Activated gamma-delta T cell treated with Interleukin-2 at 50 U/mL for 16 hours (primary cell): ENCODE results near the gene ASRGL1.

Source experiments
- DNase-seq: peaks from one replicate; pipeline ENCODE4 v3.0.0-alpha.2; 2020

ASRGL1 gene

DNA sequence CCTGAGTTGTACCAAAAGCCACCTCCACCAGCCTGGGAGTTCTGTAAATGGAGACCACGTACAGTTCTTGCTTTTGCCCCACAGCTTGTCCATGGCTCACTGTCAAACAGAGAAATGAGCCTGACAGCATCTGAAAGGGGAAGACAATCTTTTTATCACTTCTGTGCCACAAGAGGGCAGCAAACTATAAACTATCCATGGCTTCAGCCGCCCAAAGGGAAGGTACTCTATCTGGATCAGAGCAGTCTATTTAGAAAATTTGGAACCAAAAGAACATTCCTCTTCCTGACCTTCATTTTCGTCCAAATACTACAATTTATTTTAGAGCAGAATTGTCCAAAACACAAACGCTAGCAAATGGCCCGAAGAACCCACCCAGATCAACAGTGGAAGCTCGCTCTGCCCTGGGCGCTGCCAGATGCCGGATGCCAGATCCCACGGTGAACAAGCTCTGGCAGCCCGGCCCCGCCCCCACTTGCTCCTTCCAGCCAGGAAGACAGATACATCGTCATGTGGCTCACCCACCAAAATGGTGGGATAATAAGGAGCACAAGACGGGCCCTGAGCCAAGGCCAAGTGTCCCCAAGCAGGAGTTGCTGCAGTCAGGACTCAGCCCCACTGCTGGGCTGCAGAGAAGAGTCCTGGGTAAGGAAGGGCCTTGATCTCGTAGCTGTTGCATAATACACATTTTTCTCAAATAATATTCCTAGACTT lies 57.7 kb downstream of the ASRGL1 start:
- DNase-seq, result peak; percentile 45

DNA sequence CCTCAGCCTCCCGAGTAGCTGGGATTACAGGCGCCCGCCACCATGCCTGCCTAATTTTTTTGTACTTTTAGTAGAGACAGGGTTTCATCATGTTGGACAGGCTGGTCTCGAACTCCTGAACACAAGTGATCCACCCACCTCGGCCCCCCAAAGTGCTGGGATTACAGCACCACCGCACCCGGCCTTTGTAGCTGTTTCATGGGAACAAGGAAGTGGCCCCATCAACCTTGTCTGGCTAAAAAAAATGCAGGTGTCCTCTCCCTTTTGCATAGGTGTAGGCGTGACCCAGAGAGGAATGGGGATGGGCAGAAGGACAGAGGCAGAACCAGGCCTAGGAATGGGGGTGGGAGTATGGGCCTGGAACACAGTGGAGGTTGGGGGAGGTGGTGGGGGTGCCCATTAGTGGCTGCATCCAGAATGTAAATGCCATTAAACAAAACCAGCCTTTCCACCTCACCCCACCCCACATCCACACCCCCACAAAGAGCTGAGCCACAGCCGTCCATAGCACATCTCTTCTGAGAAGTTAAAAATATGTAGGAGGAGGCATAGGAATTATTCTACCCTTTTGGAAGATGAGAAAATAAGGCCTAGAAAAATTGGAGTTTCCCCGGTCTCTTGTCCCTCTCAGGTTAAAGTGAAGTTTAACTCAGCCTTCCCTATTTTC lies 58.8 kb downstream of the ASRGL1 start:
- DNase-seq, result no peak

DNA sequence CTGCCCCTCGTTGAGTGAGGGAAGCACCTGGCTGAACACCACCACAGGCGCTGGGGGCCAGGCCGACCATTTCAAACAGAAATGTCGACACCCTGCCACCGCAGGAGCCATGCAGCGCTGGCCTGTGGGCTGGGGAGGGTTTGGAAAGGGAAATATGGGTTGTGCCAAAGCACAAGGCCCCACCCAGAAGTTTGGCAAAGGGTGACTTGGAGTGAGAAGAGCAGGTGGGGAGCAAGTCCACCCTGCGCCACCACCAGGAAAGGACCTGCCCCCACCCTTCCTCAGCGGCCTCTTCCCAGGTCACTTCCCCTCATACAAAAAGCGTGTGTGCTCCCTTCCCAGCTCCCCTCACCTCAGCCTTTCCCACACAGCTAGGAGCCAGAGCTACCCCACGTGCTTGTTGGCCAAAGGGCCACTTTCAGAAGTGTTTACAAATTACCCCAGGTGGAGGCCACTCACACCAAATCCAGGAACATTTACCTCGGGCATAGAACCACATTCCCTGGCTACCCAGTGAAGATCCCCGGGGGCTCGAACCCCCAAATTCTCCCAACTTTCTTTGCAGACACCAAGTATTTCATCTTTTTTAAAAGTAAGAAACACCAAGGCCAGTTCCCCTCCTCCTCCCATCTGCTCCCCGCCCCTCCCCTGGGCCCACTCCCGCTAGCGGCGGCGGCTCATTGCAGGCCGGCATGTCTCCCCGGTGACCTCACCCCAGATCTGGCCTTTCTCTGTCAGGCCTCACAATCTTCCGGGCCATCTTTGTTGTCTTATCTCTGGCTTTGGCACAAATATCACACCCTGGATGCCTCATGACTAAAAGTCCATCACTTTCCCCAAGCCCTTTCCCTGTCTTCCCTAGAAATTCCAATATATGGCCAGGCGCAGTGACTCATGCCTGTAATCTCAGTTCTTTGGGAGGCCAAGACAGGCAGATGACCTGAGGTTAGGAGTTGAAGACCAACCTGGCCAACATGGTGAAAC lies 61.1 kb downstream of the ASRGL1 start:
- no peak for DNase-seq

DNA sequence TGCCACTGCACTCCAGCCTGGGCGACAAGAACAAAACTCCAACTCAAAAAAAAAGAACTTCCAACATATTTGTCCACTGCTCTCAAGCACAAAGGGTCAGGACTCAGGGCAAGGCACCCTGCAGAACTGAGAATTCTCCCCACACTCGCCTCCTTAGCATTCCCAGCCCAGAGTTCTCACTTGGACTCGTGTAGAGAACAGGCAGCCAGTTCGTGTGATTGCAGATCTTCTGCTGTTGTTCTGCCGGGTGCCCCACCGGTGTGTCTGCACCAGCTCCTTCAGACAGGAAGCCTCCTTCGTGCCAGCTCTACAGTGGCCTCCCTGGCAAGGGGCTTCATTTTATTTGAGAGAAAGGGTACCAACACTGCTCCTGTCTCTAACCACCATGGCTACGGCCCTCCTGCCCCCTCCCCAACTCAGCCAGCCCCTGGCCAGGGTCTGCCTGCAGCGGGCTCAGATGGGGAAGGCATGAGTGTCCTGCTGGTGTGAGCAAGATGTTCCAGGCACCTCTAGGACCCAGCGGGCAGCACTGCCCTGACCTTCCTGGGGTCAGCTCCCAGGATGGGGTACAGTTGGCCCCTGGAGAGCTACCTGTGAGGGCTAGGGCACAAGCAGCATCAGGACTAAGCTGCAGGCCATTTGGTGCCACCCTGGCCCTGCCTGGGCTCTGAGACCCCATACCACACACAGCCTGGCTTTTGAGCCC lies 62.1 kb downstream of the ASRGL1 start:
- DNase-seq, result no peak

DNA sequence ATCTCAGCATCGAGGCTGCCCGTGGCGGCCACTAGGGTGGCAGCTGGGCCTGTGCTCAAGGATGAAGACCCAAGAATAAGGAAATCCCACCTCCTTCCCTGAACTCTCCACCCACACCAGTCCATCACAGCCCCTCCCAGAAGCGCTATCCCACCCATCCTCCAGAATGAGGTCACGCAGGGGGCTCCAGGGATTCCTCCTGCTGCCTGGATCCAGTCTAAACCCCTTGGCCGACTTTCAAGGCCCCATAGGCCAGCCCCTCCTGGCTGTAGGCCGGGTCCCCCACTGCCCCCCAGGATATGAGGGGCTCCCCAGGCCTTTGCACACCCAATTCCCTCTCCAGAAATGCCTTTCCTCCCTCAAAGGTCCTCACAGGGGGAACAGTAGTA lies 62.6 kb downstream of the ASRGL1 start:
- DNase-seq, result no peak

DNA sequence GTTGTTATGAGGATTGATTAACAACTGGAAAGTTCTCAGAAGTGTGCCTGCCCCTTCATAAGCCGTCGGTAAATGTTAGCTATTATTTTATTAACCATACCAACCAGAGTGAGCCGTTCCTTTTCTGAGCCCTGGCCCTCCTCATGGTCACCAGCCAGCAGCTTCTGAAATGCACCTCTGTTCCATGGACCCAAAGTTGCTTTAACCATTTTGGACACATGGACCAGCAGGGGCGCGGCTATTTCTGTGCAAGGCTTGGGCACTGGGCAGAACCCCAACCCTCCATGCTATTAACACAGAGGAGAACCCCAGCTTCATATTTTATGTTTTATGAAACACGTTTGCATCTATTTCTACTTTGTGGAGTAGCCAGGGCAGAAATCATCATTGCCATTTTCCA lies 63.0 kb downstream of the ASRGL1 start:
- no peak for DNase-seq

DNA sequence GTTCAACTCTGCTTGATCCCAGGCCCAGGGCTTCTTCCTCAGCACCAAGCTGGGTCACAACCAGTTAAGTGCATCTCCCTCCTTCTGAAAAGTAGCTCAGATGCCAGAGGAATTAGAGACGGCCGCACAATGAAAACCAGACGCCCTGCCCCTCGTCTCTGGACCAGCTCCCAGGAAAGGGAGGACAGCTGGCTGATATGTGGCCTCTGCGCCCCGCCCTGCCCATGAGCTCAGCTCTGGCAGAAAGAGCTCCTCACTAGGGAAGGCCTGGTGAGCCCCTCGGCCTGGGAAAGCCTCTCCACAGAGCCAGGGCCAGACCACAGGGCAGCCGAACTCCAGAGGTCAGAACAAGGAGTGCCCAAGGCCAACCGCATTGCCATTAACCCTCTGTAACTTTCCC lies 63.5 kb downstream of the ASRGL1 start:
- no peak for DNase-seq

DNA sequence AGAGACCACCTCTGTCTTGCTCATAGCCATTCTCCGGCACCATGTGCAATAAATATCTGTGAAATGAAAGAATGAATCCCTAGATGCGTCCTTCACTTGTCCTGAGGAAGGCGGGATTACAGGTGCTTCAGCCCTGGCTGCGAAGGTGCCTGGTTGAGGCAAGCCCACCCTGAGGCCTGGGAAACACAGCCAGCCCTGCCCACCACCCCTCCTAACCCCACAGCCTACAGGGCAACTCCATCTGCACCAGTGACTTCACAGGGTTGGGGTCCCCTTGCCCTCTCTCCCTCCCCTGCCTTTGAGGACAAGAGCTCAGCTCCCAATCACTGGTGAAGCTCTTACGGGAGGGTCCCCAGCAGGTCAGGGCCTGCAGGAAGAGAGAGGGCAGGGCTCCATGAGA lies 64.1 kb downstream of the ASRGL1 start:
- DNase-seq, result no peak

DNA sequence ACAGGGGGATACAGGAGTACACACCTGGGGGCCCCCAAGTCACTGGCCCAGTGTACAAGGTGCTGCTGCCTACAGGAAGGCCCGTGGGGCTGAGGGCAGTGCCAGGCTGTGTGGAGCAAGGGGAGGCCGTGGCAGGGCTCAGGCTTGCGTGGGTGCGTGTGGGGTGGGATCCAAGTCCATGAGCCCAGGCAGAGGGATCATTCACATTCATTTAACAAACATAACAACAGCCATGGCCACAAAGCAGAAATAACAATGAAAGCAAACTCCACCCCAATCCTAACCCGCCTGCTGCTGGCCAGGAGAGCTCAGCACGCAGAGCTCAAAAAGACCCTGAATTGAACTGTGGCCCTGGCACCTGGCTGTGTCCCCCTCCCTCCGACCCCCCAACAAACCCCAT lies 64.6 kb downstream of the ASRGL1 start:
- no peak for DNase-seq

DNA sequence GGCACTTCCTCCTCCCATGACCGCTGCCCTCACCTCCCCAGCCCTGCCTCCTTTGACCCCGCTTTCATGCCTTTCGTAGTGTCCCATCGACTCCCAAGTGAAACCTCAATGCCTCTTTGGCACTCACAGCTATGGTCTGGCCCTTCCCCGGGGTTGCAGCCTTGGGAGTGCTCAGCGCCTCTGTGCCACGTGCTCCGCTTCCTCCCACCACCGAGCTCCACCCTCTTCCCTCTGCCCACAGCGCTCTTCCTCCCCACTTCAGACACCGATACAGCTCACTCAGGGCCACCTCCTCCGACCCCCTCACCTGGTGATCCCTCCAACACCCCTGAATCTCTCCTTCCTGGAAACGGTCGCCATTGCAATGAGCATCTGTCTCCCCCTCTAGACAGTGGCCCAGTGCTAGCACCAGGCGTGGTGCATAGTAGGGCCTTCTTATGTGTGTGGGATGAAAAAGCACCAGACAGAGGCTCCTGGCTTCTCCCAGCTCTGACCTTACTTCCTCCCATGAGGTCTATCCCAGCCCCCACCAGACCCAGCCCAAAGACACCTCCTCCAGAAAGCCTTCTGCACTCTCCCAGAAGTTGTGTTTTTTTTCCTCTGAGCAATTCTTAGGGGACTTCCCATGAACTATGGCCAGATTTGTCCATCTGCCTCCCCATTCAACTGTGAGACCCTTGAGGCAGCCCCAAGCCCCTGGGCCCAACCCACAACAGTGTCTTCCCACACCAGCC lies 65.1 kb downstream of the ASRGL1 start:
- DNase-seq, result peak; percentile 36

DNA sequence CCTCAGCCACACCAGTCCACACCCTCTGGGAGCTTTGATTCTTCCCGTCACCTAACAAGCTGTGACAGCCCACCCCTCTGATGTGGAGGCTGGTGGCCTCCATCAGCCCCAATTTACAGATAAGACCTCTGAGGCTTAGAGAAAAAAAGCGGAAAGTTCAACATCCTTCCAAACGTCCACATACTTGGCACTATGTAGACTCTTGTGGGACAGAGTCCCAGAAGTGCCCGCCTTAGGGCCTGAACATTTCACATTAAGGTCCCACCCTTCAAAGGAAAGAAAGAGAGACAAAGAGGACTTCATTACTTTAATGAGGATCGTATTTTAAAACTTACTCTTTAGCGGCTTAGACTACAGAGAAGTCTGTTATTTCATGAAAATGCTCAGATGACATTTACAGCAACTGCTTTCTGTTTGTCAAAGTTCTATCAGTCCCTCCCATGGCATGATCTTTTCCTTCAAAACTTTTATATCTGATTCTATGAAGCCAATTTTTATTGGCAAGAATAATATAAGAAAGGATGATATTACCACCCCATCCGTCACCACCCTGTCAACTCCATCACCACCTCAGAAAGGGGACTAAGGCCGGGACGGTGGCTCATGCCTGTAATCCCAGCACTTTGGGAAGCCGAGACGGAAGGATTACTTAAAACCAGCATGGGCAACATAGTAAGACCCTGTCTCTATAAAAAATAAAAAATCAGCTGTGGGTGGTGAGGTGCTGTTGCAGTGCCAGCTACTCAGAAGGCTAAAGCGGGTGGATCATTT lies 65.9 kb downstream of the ASRGL1 start:
- no peak for DNase-seq

DNA sequence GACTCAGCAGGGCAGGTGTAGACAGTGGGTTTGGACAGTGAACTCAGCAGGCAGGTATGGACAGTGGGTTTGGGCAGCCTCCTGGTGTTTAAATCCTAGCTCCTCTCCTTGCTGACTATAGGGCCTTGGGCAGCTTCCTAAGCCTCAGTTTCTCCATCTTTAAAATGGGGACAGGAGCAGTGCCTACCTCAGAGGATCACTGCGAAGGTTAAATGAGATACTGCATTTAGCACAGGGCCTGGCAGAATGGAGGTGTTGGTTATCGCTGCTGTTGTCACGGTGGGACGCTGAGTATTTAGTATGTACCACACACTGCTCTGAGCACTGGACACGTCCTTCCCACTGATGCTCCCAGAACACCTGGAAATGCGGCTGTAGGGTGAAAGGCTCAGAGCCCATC lies 67.2 kb downstream of the ASRGL1 start:
- no peak for DNase-seq

DNA sequence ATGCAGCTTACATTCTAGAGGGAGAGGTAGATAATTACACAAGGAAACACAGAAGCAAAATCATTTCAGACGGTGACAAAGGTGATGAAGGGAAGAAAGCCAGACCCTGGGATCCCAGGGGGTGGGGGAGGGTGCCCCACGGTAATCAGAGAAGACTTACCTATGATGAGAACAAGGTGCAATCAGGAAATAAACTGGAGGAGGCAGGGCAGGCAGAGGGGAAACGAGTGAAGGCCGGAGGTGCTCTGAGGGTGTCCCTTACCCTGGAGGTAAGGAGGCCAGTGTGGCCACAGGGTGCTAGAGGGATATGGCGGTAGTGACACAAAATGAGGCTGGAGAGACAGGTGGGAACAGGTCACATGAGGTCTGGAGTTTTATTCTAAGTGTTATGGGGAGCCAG lies 67.7 kb downstream of the ASRGL1 start:
- DNase-seq, result no peak

DNA sequence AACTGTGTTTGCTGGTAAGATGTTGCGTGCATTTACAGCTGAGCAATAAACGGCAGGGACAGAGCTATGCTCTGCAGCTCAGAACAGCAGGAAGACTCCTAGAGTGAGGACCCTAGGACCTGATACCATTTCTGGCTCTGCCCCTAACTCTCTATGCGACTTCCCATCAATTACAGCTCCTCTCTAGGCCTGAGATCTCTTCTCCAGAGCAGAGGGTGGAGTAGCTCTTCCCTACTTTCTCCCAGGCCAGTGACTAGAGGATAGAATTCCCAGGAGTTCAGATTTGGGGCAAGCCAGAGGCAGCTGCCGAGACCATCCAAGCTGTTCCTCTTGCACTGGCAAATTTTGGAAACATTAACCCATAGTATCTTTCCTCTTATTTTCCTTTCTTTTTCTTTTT lies 68.8 kb downstream of the ASRGL1 start:
- no peak for DNase-seq

DNA sequence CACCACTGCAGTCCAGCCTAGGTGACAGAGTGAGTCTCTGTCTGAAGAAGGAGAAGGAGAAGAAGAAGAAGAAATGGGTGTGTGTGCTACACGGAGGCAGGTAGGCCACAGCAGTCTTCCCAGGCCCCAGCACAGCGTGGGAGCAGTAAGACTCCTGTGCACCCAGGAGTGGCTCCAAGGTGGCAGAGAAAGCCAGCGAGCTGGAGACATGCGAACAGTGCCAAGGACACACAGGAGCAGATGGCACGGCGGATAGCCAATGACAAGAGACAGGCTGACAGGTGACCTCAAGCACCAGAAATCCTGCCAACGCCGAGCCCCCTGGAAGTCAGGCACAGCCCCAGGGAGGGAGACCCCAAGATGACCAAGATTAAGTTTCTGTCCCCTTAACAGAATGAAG lies 72.6 kb downstream of the ASRGL1 start:
- DNase-seq, result no peak

DNA sequence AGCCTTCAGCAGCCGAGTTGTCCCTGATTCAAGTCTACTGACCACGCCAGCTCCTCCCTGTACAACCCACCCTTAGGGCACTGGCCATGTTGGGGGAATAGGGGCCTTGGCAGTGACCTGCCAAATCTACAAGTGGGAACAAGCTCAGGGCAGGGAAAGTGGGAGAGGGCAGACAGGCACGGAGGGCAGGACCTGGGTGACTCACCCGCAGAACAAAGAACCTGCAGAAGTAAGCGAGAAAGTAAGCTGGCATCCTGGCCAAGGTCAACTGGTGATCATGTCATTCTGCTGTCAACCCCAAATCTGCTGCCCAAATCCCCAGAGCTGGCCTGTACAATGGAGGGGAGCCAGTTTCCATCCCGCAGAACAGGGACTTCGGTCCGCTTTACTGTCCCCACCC lies 73.7 kb downstream of the ASRGL1 start:
- no peak for DNase-seq

DNA sequence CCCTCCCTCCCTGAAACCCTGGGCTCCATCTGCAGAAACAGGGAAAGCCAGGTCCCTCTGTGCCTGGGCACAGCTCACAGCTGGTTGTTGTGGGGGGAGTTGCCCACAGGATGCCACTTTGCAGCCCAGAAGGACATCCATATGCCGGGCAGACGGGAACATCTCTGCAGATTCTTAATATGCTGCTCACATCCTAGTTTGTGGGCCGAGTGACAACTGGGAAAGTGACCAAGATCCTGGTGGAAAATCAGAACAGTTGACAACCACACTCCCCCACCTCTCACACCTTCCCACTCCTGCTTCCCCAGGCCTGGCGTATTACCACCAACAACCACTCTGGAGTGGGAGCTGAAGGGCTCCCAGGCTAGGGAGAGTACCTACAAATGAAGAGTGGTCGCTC lies 74.3 kb downstream of the ASRGL1 start:
- DNase-seq, result no peak

DNA sequence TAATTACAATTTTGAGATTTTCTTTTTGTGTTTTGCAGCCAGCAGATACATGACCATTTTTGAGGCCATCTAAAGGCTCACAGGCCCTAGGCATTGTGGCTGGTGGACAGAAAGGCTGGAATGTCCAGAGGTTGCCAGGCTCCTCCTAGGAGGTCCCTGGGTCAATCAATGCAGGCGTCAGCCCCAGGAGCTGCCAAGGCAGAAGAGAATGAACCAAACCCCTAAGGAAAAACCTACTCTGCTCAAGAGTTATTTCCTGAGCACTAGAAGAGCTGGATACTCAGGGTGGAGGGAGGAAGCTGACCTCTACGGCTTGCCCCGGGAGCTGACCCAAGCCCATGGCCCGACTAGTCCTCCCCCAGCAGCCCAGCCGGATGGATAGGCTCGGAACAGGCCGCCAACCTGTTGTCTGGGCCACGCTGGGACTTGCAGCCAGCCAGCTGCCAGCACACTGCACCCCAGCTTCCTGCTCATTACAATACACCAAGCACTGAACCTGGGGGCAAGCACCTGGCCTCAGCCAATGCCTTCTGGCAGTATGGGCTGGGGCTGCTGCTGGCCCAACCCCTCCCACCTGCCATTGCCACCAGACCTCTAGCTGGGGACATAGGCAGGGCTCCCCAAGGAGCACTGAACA lies 75.9 kb downstream of the ASRGL1 start:
- no peak for DNase-seq

DNA sequence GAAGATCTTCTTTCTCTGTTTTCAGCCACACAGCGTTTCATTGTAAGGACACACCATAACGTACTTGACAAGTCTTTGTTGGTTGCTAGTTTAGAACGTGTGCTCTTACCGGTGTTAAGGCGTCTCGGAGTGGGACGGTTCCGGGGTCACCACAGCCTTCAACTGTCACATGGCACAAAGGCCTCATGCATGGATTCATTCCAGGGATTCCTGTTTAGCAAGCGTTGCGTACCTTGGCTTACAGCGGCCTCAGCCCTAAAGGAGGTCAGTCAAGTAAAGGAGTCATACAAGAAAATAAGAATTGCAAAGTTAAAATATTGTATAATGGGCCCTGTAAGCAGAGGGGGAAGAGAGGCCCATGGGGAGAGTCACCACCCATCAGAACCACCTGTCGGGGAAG lies 79.3 kb downstream of the ASRGL1 start:
- no peak for DNase-seq

DNA sequence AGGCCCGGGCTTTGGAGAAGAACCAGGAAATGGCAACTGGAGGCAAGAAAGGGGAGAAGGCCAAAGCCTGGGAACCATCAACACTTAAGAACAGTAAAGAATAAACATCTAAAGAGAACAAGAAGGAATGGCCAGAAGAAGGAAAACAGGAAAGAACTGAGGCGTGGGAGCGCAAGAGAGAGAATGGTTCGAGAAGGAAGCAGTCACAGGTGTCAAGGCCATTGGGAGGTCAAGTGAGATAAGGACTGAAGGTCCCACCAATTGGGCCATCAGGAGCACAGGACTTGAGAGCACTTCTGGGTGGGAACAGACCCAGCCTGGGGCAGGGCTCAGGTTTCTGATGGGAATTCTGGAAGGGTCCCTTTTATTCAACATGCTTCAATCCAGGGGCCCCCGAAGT lies 80.9 kb downstream of the ASRGL1 start:
- no peak for DNase-seq

DNA sequence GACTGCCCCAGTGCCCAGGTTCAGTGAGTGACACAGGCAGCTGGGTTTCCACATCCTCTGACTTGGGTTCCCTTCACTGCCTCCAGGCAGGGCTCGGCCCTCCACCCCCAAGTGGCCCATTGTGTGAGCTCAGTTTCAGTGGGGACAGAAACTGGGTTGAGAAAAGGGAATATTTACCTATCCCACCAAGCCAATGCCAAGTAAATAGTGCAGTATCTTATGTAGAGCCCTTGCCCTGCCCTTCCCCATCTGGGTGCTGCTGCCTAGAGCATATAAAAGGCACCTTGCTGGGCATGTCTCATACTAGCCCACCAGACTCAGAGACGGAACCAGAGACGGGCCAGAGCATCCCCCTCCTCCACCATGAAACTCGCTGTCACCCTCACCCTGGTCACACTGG lies 81.5 kb downstream of the ASRGL1 start, which contains the start of gene SCGB1A1:
TSS of gene SCGB1A1 (plus strand) at position 301 of the 400 bp plus-strand sequence. CDS start at position 364, 63 bp downstream.
- DNase-seq, result no peak
